PFSK-1 (cell line): ENCODE data around the gene CDKN1A.

ENCODE experiments used
- REST ChIP-seq, 2 experiments: IDR thresholded peaks; 2 replicates each; pipeline versions ENCODE4 v1.6.1 to v1.8.0; 2011 to 2012; ENCODE audit warnings: low read depth in 2 of 2, low read length in 2 of 2, control low read depth in 1 of 2, inconsistent platforms in 1 of 2, mild to moderate bottlenecking in 1 of 2, moderate library complexity in 1 of 2; ENCODE audit not compliant: insufficient read depth in 1 of 2
- SIN3A ChIP-seq: IDR thresholded peaks from 2 replicates; pipeline ENCODE4 v1.6.1; 2012; ENCODE audit warnings: mild to moderate bottlenecking, low read length, moderate library complexity, borderline replicate concordance; ENCODE audit not compliant: insufficient read depth

GRCh38 chr6:36700831-36701230, 22.3 kb downstream of the CDKN1A start:
- no peak for TF ChIP-seq REST (IDR thresholded peaks at IDR 0.05; ENCODE audit: insufficient read depth in 1 of 2, low read depth in 2 of 2, low read length in 2 of 2)
- TF ChIP-seq SIN3A: no peak
